SK-N-MC (cell line): Measurements from ENCODE around the gene GABRP.

Experiments used
- EZH2 ChIP-seq: fragments of 200-600 bp; sonication (generic); IDR thresholded peaks from one replicate; pipeline ENCODE4 v1.6.1; 2017; ENCODE audit warnings: antibody characterized with exemption
- FOXP2 ChIP-seq: optimal IDR thresholded peaks from 2 replicates; pipeline ENCODE3; 2011; ENCODE audit warnings: mild to moderate bottlenecking, moderate library complexity; ENCODE audit not compliant: insufficient read depth; ENCODE audit errors: extremely low read length, control extremely low read depth
- POLR2AphosphoS5 ChIP-seq: IDR thresholded peaks from 2 replicates; pipeline ENCODE4 v1.6.1; 2012; ENCODE audit warnings: mild to moderate bottlenecking, low read depth, low read length, borderline replicate concordance

DNA sequence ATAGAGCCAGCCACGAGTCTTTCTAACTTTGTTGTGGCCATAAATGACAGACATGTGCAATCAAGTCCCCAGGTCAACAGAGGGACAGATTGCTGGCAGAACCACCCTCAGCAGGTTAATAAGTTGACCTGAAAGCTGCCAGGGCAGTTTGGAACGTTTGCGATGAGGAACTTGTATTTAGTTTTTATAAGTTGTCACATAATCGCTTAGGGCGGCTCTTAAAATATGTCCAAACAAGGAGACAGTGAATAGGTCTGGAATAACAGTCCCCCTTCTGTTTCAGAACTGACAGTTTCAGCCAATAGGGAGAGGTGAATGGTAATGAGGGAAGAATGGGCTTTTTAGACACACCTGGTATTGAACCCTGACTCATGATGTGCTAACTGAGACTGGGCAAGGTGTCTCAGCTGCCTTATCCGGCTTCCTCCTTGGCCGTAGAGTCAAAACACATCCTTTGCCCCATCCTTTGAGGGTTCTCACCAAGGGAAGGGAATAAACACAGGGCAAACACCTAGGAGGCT, 33.6 kb upstream of the GABRP start:
- TF ChIP-seq POLR2AphosphoS5 (no peak), EZH2 (no peak), FOXP2 (no peak)
